ENCODE data around the gene PLCXD1. TPM values are rescaled to one million over a fixed set of nuclear protein-coding genes. Genes with fewer than 3 reads are reported as not detected.

PLCXD1 gene
- total RNA-seq, 4 donors from 2014 or later, result 3.7 to 7.9 (median 6.3) TPM

- WGBS, 2 donors, result 1 to 2% methylated on average over 35 to 46 of the region's 61 CpGs
- Histone ChIP-seq H3K27ac (peak overlapping the region; percentile 78 to 95 (median 90)), H3K4me3 (replicated peaks in 1 of 3) (peak overlapping the region in 2 of 3 donors; percentile 73 to 75), H3K36me3 (peaks cover 14 to 19% of the 10 kb centered on the region in 2 donors), H3K4me1 (peaks cover 12 to 15% of the 10 kb centered on the region in 2 donors), H3K27me3 (no peaks in the 10 kb centered on the region), H3K9me3 (no peaks in the 10 kb centered on the region)
- intact Hi-C loops (cut with DNase I), result loop anchor here (5.0 kb wide), 1 partner anchor 69 kb away; the partner anchor contains the start of gene PPP2R3B
- TF ChIP-seq CTCF (IDR thresholded peaks at IDR 0.05), result no peak
- peak in 1 of 2 donors; percentile 42 for TF ChIP-seq POLR2A (IDR thresholded peaks at IDR 0.05)
- peak; percentile 99 for DNase-seq
These were observed 37.0 kb downstream of the PLCXD1 start for GRCh38 chrX:318068-318738.

- Histone ChIP-seq H3K36me3 (peaks cover 7 to 13% of the 10 kb centered on the region in 2 donors), H3K27ac (peak within 1 kb of the TSS; percentile 78 to 95 (median 90)), H3K9me3 (no peaks in the 10 kb centered on the region), H3K4me1 (peaks cover 12 to 15% of the 10 kb centered on the region in 2 donors), H3K4me3 (replicated peaks in 1 of 3) (peak within 1 kb of the TSS; percentile 84 to 91 (median 84)), H3K27me3 (no peaks in the 10 kb centered on the region)
- WGBS, 2 donors, result 0 to 1% methylated on average over 10 to 25 of the region's 97 CpGs
- intact Hi-C loops (cut with DNase I), result loop anchor here (5.0 kb wide), 1 partner anchor 68 kb away; the partner anchor contains the start of gene PPP2R3B
- TF ChIP-seq CTCF (IDR thresholded peaks at IDR 0.05), result peak in 1 of 6 experiments; percentile 23
- peak in 1 of 2 donors; percentile 79 for TF ChIP-seq POLR2A (IDR thresholded peaks at IDR 0.05)
- peak; percentile 100 for DNase-seq
These were observed 37.8 kb downstream of the PLCXD1 start, which contains the start of gene GTPBP6 for GRCh38 chrX:318739-319578. GTPBP6 (minus strand) TSS chrX:318796; CDS start chrX:318787, 9 bp downstream.

GRCh38 chrX:319579-320125 is 38.5 kb downstream of the PLCXD1 start:
- no peak for TF ChIP-seq POLR2A (IDR thresholded peaks at IDR 0.05)
- no peak for TF ChIP-seq CTCF (IDR thresholded peaks at IDR 0.05)
- intact Hi-C loops (cut with DNase I), result loop anchor here (5.0 kb wide), 1 partner anchor 68 kb away; the partner anchor contains the start of gene PPP2R3B
- WGBS, 2 donors, result 0% methylated on average over 3 of the region's 41 CpGs; no CpG with 5 or more reads in 1 of the 2 donors
- DNase-seq, result peak in 1 of 2 donors; percentile 21
- H3K27me3 ChIP-seq, result no peaks in the 10 kb centered on the region
- no peaks in the 10 kb centered on the region for H3K9me3 ChIP-seq
- peak overlapping the region; percentile 84 to 91 (median 84) for H3K4me3 ChIP-seq (replicated peaks in 1 of 3)
- peaks cover 12 to 15% of the 10 kb centered on the region in 2 donors for H3K4me1 ChIP-seq
- peaks cover 4 to 7% of the 10 kb centered on the region in 2 donors for H3K36me3 ChIP-seq
- peak overlapping the region in 2 of 3 donors; percentile 43 to 52 for H3K27ac ChIP-seq

- Histone ChIP-seq H3K27ac (peak overlapping the region in 1 of 3 donors; percentile 43), H3K9me3 (no peaks in the 10 kb centered on the region), H3K4me1 (peaks cover 12 to 15% of the 10 kb centered on the region in 2 donors), H3K36me3 (peaks cover under 1% of the 10 kb centered on the region in 2 donors), H3K27me3 (no peaks in the 10 kb centered on the region), H3K4me3 (replicated peaks in 1 of 3) (peak overlapping the region; percentile 84 to 91 (median 84))
- intact Hi-C loops (cut with DNase I), result no loop called here
- peak in 1 of 2 donors; percentile 17 for DNase-seq
- TF ChIP-seq POLR2A (IDR thresholded peaks at IDR 0.05), result no peak
- TF ChIP-seq CTCF (IDR thresholded peaks at IDR 0.05), result no peak
- WGBS, 2 donors, result 6 to 7% methylated on average over 18 to 19 of the region's 24 CpGs
These were observed 39.1 kb downstream of the PLCXD1 start for GRCh38 chrX:320126-320783.

Measured in thyroid gland (tissue), 4 donors.